OCI-LY1 (cell line): ENCODE results near the gene ZNRF3.

Source experiments
- EZH2 ChIP-seq: fragments of 200-600 bp; sonication (generic), shearing (Covaris generic); IDR thresholded peaks from 2 replicates; pipeline ENCODE4 v1.8.0; 2017; ENCODE audit warnings: borderline replicate concordance, mixed run types, mild to moderate bottlenecking, antibody characterized with exemption, low read length, moderate library complexity, mixed read lengths
- TF ChIP-seq, protein P1 (sequence below): fragments of 200-600 bp; sonication (generic), shearing (Covaris generic); IDR thresholded peaks from 2 replicates; pipeline ENCODE4 v1.5.1; 2017; ENCODE audit warnings: mild to moderate bottlenecking, antibody characterized with exemption, low read length, moderate library complexity, mixed read lengths

DNA sequence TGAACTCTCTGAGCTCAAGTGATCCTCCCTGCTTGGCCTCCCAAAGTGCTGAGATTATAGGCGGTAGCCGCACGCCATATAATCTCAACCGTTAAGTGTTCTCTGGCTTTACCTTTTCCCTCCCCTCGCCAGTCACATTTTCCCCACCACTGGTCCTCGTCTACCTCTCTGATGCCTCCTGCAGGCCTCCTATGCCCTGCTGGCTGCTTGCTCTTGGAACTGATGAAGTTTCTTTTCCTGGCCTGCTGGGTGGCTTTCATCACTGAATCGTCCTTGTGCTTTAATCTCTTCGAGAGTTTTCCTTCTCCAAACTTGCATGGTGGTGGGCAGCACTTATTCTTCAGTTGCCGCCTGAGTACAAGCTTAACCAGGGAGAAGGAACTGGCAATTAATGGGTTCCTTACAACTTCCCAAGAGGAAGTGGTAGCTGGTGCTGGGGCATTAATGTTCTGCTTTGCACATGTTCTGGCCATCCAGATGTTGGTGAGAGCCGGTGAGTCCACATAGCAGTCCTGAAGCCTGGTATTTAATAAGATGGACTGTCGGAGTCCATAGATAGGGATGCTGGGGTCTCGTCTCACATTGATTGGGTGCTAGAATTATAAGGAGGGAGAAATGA, 177.0 kb downstream of the ZNRF3 start:
- TF ChIP-seq, protein P1, sequence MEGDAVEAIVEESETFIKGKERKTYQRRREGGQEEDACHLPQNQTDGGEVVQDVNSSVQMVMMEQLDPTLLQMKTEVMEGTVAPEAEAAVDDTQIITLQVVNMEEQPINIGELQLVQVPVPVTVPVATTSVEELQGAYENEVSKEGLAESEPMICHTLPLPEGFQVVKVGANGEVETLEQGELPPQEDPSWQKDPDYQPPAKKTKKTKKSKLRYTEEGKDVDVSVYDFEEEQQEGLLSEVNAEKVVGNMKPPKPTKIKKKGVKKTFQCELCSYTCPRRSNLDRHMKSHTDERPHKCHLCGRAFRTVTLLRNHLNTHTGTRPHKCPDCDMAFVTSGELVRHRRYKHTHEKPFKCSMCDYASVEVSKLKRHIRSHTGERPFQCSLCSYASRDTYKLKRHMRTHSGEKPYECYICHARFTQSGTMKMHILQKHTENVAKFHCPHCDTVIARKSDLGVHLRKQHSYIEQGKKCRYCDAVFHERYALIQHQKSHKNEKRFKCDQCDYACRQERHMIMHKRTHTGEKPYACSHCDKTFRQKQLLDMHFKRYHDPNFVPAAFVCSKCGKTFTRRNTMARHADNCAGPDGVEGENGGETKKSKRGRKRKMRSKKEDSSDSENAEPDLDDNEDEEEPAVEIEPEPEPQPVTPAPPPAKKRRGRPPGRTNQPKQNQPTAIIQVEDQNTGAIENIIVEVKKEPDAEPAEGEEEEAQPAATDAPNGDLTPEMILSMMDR, result no peak
- no peak for TF ChIP-seq EZH2
